ENCODE measurements around the gene ZSCAN26.

ZSCAN26 gene

DNA sequence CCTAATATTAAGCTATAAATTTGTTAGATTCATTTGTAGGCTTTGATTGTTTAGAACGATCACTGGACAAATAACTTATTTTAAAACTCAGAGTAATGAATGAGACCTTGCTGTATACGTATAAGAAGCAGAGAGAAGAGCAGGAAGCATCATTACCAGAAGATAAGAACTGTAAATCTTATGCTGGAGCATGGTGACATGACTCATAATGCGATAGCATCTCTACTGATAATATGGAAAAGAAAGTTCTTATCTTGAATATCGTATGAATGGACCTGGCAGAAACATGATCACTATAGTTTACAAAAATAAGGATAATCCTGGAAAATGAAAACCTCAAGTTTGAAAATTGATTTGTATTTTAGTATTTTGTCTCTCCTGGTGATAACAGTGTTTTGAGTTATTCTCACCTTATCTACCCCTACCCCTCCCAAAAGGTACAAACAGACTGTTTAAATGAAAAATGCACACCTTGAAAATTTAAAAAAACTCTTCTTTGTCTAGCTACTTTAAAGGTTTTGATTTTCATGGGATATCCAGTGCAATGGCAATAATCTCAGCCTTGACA is 2.0 kb upstream of the ZSCAN26 start:
- Histone ChIP-seq H3K4me3 (ENCODE audit: low read depth, low read length) (no peak overlapping the region), H3K9ac (ENCODE audit: low read depth, low read length) (no peak overlapping the region)

DNA sequence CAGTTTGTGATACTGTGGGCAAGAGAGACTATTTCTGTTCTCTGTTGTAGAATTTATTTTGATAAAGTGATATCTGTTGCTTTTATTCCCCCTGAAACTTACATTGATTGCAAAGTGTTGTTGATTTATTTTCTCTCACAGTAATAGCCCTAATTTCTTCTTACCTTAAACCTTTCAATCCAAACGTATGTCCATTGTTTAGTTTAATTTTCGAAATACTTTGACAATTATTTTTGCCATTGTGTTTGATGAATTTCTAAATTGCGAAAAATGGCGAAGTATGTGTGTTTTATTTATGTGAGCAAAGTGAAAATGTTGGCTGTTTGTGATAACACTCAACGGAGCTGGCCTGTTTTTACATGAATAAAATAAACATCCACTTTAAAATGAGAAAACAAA is 381 bp upstream of the ZSCAN26 start:
- no peaks in the 10 kb centered on the region for H3K9me3 ChIP-seq (ENCODE audit: control insufficient read depth, insufficient read depth, low read length)
- no peaks in the 10 kb centered on the region for H3K36me3 ChIP-seq (ENCODE audit: control insufficient read depth, insufficient read depth, low read length)
- peaks cover 7% of the 10 kb centered on the region for H3K27me3 ChIP-seq (ENCODE audit: control insufficient read depth, insufficient read depth, low read length)
- H3K9ac ChIP-seq (ENCODE audit: low read depth, low read length): peak overlapping the region; percentile 89
- H3K4me1 ChIP-seq (ENCODE audit: control insufficient read depth, insufficient read depth, low read length): peaks cover 8% of the 10 kb centered on the region
- H3K4me3 ChIP-seq (ENCODE audit: low read depth, low read length): peak overlapping the region; percentile 66

More for the DNA sequence above, 2.0 kb upstream of the ZSCAN26 start:
- H3K36me3 ChIP-seq (ENCODE audit: control insufficient read depth, insufficient read depth, low read length): no peaks in the 10 kb centered on the region
- H3K27me3 ChIP-seq (ENCODE audit: control insufficient read depth, insufficient read depth, low read length): peaks cover 13% of the 10 kb centered on the region
- H3K9me3 ChIP-seq (ENCODE audit: control insufficient read depth, insufficient read depth, low read length): no peaks in the 10 kb centered on the region
- peaks cover 8% of the 10 kb centered on the region for H3K4me1 ChIP-seq (ENCODE audit: control insufficient read depth, insufficient read depth, low read length)

DNA sequence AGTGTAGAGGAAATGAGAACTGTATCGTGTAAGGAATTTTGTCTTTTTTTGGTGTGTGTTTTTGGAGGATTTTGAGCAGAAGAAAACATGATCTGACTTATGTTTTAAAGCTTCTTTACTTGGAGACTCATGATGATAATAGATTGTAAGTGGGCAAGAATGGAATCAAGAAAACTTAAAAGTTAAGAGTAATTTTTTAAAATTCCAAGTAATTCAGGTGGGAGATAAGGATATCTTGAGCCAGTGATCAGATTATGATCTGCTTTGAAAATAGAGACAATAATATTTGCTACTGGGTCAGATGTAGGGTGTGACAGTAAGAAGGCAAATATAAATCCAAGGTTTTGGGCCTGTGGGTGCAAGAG is 734 bp downstream of the ZSCAN26 start:
- Histone ChIP-seq H3K4me3 (ENCODE audit: low read depth, low read length) (peak overlapping the region; percentile 66), H3K9me3 (ENCODE audit: control insufficient read depth, insufficient read depth, low read length) (no peaks in the 10 kb centered on the region)

GRCh38 chr6:28269492-28269891 is 2.5 kb downstream of the ZSCAN26 start:
- H3K9ac ChIP-seq (ENCODE audit: low read depth, low read length): no peak overlapping the region
- no peaks in the 10 kb centered on the region for H3K27me3 ChIP-seq (ENCODE audit: control insufficient read depth, insufficient read depth, low read length)
- H3K36me3 ChIP-seq (ENCODE audit: control insufficient read depth, insufficient read depth, low read length): peaks cover 12% of the 10 kb centered on the region
- peaks cover 8% of the 10 kb centered on the region for H3K4me1 ChIP-seq (ENCODE audit: control insufficient read depth, insufficient read depth, low read length)
- no peak overlapping the region for H3K4me3 ChIP-seq (ENCODE audit: low read depth, low read length)
- no peaks in the 10 kb centered on the region for H3K9me3 ChIP-seq (ENCODE audit: control insufficient read depth, insufficient read depth, low read length)

More for the DNA sequence above, 734 bp downstream of the ZSCAN26 start:
- Histone ChIP-seq H3K4me1 (ENCODE audit: control insufficient read depth, insufficient read depth, low read length) (peaks cover 8% of the 10 kb centered on the region), H3K36me3 (ENCODE audit: control insufficient read depth, insufficient read depth, low read length) (peaks cover 1% of the 10 kb centered on the region), H3K9ac (ENCODE audit: low read depth, low read length) (peak overlapping the region; percentile 89), H3K27me3 (ENCODE audit: control insufficient read depth, insufficient read depth, low read length) (peaks cover 2% of the 10 kb centered on the region)

DNA sequence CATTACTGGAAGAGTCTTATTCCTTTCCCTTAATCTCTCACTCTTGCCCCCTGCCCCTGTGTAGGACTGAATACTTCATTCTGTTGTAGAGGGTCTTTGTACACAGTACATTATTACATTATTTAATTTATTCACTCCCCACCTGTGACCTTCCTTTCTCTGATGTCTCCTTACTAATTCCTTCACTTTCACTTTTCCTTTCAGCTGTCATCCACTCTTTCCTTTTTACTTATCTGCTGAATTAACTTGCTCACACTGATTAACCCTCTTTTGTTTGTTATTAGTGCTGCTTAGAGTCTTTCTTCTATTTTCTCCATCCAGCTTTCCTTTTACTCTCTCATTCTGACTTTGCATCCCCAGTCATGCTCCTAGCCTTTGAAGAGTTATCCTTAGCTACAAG is 7.9 kb downstream of the ZSCAN26 start:
- H3K4me3 ChIP-seq (ENCODE audit: low read depth, low read length): no peak overlapping the region
- no peak overlapping the region for H3K9ac ChIP-seq (ENCODE audit: low read depth, low read length)
- H3K36me3 ChIP-seq (ENCODE audit: control insufficient read depth, insufficient read depth, low read length): peaks cover 12% of the 10 kb centered on the region
- H3K27me3 ChIP-seq (ENCODE audit: control insufficient read depth, insufficient read depth, low read length): no peaks in the 10 kb centered on the region
- H3K4me1 ChIP-seq (ENCODE audit: control insufficient read depth, insufficient read depth, low read length): no peaks in the 10 kb centered on the region
- H3K9me3 ChIP-seq (ENCODE audit: control insufficient read depth, insufficient read depth, low read length): no peaks in the 10 kb centered on the region

GRCh38 chr6:28277746-28278145 is 10.8 kb downstream of the ZSCAN26 start:
- H3K9me3 ChIP-seq (ENCODE audit: control insufficient read depth, insufficient read depth, low read length): no peaks in the 10 kb centered on the region
- peaks cover 10% of the 10 kb centered on the region for H3K36me3 ChIP-seq (ENCODE audit: control insufficient read depth, insufficient read depth, low read length)
- no peaks in the 10 kb centered on the region for H3K27me3 ChIP-seq (ENCODE audit: control insufficient read depth, insufficient read depth, low read length)
- no peak overlapping the region for H3K9ac ChIP-seq (ENCODE audit: low read depth, low read length)
- H3K4me3 ChIP-seq (ENCODE audit: low read depth, low read length): no peak overlapping the region
- H3K4me1 ChIP-seq (ENCODE audit: control insufficient read depth, insufficient read depth, low read length): peaks cover 3% of the 10 kb centered on the region

GRCh38 chr6:28280595-28281287 is 13.8 kb downstream of the ZSCAN26 start:
- Histone ChIP-seq H3K4me3 (ENCODE audit: low read depth, low read length) (peak overlapping the region; percentile 86), H3K4me1 (ENCODE audit: control insufficient read depth, insufficient read depth, low read length) (peaks cover 3% of the 10 kb centered on the region), H3K36me3 (ENCODE audit: control insufficient read depth, insufficient read depth, low read length) (peaks cover 6% of the 10 kb centered on the region), H3K9ac (ENCODE audit: low read depth, low read length) (no peak overlapping the region), H3K9me3 (ENCODE audit: control insufficient read depth, insufficient read depth, low read length) (no peaks in the 10 kb centered on the region), H3K27me3 (ENCODE audit: control insufficient read depth, insufficient read depth, low read length) (no peaks in the 10 kb centered on the region)

- Histone ChIP-seq H3K9ac (ENCODE audit: low read depth, low read length) (peak within 1 kb of the TSS; percentile 71), H3K27me3 (ENCODE audit: control insufficient read depth, insufficient read depth, low read length) (no peaks in the 10 kb centered on the region), H3K4me1 (ENCODE audit: control insufficient read depth, insufficient read depth, low read length) (peaks cover 3% of the 10 kb centered on the region), H3K36me3 (ENCODE audit: control insufficient read depth, insufficient read depth, low read length) (peaks cover 6% of the 10 kb centered on the region), H3K4me3 (ENCODE audit: low read depth, low read length) (peak within 1 kb of the TSS; percentile 86), H3K9me3 (ENCODE audit: control insufficient read depth, insufficient read depth, low read length) (no peaks in the 10 kb centered on the region)
Measured at GRCh38 chr6:28281288-28282064, 14.5 kb downstream of the ZSCAN26 start, which contains the start of gene PGBD1. PGBD1 (plus strand) TSS chr6:28281572; CDS start chr6:28283814, 2,242 bp downstream.

DNA sequence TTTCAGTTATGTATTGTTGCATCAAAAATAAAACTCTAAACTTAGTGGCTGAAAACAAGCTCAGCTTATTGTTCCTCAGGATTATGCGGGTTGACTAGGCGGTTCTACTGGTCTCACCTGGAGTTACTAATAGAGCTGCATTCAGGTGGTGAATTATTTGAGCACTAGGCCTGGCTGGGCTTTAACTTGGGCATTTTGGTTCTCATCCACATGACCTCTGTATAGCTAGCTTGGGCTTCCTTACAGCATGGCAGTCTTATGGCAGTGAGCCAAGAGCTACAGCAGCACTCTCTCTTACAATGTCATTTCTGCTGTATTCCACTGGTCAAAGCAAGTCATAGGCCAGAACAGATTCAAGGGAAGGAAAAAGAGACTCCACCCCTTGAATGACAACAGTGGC is 16.0 kb downstream of the ZSCAN26 start:
- H3K9ac ChIP-seq (ENCODE audit: low read depth, low read length): no peak overlapping the region
- no peaks in the 10 kb centered on the region for H3K27me3 ChIP-seq (ENCODE audit: control insufficient read depth, insufficient read depth, low read length)
- H3K4me3 ChIP-seq (ENCODE audit: low read depth, low read length): peak overlapping the region; percentile 86
- no peaks in the 10 kb centered on the region for H3K9me3 ChIP-seq (ENCODE audit: control insufficient read depth, insufficient read depth, low read length)
- peaks cover 3% of the 10 kb centered on the region for H3K4me1 ChIP-seq (ENCODE audit: control insufficient read depth, insufficient read depth, low read length)
- H3K36me3 ChIP-seq (ENCODE audit: control insufficient read depth, insufficient read depth, low read length): peaks cover 13% of the 10 kb centered on the region

- Histone ChIP-seq H3K4me3 (ENCODE audit: low read depth, low read length) (no peak overlapping the region), H3K27me3 (ENCODE audit: control insufficient read depth, insufficient read depth, low read length) (no peaks in the 10 kb centered on the region), H3K9me3 (ENCODE audit: control insufficient read depth, insufficient read depth, low read length) (no peaks in the 10 kb centered on the region), H3K4me1 (ENCODE audit: control insufficient read depth, insufficient read depth, low read length) (no peaks in the 10 kb centered on the region), H3K36me3 (ENCODE audit: control insufficient read depth, insufficient read depth, low read length) (peaks cover 7% of the 10 kb centered on the region), H3K9ac (ENCODE audit: low read depth, low read length) (no peak overlapping the region)
Measured at GRCh38 chr6:28291573-28291972, 24.6 kb downstream of the ZSCAN26 start.

GRCh38 chr6:28295326-28295725 is 28.4 kb downstream of the ZSCAN26 start:
- Histone ChIP-seq H3K4me3 (ENCODE audit: low read depth, low read length) (no peak overlapping the region), H3K9ac (ENCODE audit: low read depth, low read length) (no peak overlapping the region), H3K36me3 (ENCODE audit: control insufficient read depth, insufficient read depth, low read length) (peaks cover 5% of the 10 kb centered on the region), H3K9me3 (ENCODE audit: control insufficient read depth, insufficient read depth, low read length) (no peaks in the 10 kb centered on the region), H3K27me3 (ENCODE audit: control insufficient read depth, insufficient read depth, low read length) (no peaks in the 10 kb centered on the region), H3K4me1 (ENCODE audit: control insufficient read depth, insufficient read depth, low read length) (no peaks in the 10 kb centered on the region)
